Caki2 (cell line): Measurements from ENCODE around the gene LILRB1. TPM values are rescaled to one million over a fixed set of nuclear protein-coding genes. Genes with fewer than 3 reads are reported as not detected.
A peak's percentile ranks its signal among the peaks of the same experiment; 100 is the strongest.

Experiments
- DNase-seq: peaks from one replicate; pipeline ENCODE4 v3.0.0-alpha.2; 2015; ENCODE audit warnings: low read depth
- in situ Hi-C: cut with HindIII; loops from 2 replicates; pipeline ENCODE4 v1.10.0; 2016; ENCODE audit warnings: low sequenced_read_pairs, low pct_unique_long_range_greater_than_20kb, mixed read lengths
- total RNA-seq: library from RNA; depleted of rRNA; stranded (reverse); fragments of >200 nt; shearing (Covaris generic); gene quantifications from 2 replicates; pipeline ENCODE4 v1.2.3, GENCODE V29; 2014; ENCODE audit warnings: low replicate concordance; rRNA removed

Gene LILRB1
- total RNA-seq, 1 experiment from 2014 or later: not detected

- peak; percentile 63 for DNase-seq
- in situ Hi-C loops: no loop called here
These were observed 54.2 kb downstream of the LILRB1 start for GRCh38 chr19:54684527-54684926.

Other genes with a start within 250 kb of the LILRB1 start
- gene TTYH1, start 215.0 kb upstream of the LILRB1 start, total RNA-seq: not detected in 2 replicates
- gene LENG8, start 181.3 kb upstream of the LILRB1 start, total RNA-seq: 3.6 and 12.0 TPM in 2 replicates
- 6.0 and 8.6 TPM in 2 replicates for gene LENG9, start 166.7 kb upstream of the LILRB1 start, total RNA-seq
- gene CDC42EP5, start 157.2 kb upstream of the LILRB1 start, total RNA-seq: 0.93 TPM in 1 of 2 replicates, not detected in the other
- gene LAIR2, start 127.7 kb upstream of the LILRB1 start, total RNA-seq: not detected in 2 replicates
- gene LILRA2, start 56.7 kb upstream of the LILRB1 start, total RNA-seq: not detected in 2 replicates
- gene LILRA1, start 36.9 kb upstream of the LILRB1 start, total RNA-seq: not detected in 2 replicates
- not detected in 2 replicates for gene LILRB4, start 32.5 kb downstream of the LILRB1 start, total RNA-seq
- gene KIR3DL3, start 94.0 kb downstream of the LILRB1 start, total RNA-seq: not detected in 2 replicates
- not detected in 2 replicates for gene KIR2DL3, start 108.0 kb downstream of the LILRB1 start, total RNA-seq
- gene KIR2DL1, start 139.3 kb downstream of the LILRB1 start, total RNA-seq: not detected in 2 replicates
- not detected in 2 replicates for gene KIR2DL4, start 173.1 kb downstream of the LILRB1 start, total RNA-seq
- gene KIR3DL1, start 186.0 kb downstream of the LILRB1 start, total RNA-seq: not detected in 2 replicates
- gene KIR2DS4, start 202.2 kb downstream of the LILRB1 start, total RNA-seq: not detected in 2 replicates
- not detected in 2 replicates for gene KIR3DL2, start 220.0 kb downstream of the LILRB1 start, total RNA-seq
- gene FCAR, start 243.8 kb downstream of the LILRB1 start, total RNA-seq: not detected in 2 replicates